ENCODE results near the gene GPNMB. TPM values are rescaled to one million over a fixed set of nuclear protein-coding genes. Genes with fewer than 3 reads are reported as not detected.

Gene GPNMB
- total RNA-seq, 1 donor from 2014 or later: 183 TPM

DNA sequence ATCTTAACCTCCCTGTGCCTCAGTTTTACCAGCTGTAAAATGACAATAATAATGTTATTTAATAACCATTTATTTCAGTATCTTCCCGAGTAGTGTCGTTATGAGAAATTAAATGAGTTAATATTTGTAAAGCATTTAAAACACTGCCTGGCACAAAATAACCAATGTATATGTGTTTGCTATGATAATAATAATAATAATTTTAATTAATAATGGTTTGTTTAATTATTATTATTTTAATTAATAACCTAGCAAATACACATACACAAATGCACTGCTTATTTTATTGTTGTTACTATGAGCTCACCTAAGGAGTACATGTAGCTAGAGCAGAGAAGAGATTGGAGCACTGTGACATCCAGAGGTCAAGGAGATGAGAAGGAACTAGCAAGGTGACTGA, 18.2 kb upstream of the GPNMB start:
- DNase-seq (ENCODE audit: low spot score): no peak

DNA sequence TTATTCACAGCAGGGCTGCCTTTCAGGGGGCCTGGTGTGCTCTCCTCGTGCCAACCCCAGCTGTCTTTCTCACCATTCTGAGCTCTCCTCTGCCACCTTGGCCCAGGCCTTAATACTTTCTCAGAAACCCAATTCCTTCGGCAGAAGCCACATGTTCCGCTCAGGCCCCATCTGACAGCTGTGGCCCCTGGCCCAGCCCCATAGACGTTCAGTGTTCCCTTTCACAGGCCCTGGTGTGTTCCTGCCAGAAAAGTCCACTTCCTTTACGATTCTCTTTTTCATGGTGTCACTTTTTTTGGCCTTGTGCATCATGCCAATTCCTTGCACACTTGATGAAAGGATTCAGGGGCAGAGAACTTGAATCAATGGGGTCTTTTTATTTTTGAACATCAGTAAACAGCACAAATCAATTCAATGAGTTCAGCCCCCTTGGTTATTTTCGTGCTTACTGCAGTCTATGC, 15.9 kb upstream of the GPNMB start:
- no peak for DNase-seq (ENCODE audit: low spot score)

DNA sequence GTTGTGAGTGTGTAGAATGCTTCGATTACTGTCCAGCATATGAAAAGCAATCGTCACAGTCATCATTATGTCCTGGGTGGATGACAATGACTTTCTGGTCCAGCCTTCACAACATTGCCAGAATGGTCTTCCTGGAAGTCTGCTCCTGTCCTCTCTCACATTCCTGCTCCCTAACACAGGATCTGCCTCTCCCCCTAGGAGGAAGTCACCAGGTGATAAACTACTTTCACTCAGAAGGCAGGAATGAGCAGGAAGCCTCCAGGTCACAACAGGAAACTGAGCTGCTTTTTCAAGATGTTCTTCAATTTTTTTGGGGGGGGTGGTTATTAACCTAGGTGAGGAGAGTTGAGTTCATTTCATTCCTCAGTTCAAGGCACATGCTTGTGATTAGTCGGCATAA, 13.6 kb upstream of the GPNMB start:
- DNase-seq (ENCODE audit: low spot score): no peak

DNA sequence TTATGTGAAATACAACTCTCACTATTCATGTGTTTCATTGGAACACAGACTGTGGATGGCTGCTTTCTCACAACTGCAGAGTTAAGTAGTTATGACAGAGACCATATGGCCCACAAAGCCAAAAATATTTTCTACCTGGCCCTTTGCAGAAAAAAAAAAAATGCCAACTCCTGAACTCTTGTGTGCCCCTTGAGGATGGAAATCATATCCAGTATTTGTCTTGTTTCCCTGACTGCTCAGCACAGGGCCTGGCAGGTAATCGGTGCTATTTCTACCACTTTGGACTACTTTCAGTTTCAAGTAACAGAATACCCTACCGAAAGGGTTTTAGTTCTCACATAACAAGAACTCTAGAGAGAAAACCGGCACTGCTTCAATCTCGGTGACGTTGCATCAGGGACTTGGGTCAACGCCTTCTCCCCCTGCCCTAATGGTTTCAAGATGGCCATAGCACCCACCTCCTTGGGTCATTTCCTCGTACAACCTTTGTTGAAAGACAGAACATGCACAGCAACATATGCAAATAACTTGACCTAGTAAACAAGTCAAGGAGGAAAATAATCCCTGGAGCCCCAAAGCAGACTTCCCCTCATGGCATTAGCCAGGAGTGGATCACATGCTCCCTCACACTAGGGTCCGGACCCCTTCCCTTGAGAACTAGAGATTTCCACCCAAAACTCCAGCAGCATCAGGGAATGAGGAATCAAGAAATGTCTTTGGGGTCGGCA, 11.8 kb upstream of the GPNMB start:
- no peak for DNase-seq (ENCODE audit: low spot score)

DNA sequence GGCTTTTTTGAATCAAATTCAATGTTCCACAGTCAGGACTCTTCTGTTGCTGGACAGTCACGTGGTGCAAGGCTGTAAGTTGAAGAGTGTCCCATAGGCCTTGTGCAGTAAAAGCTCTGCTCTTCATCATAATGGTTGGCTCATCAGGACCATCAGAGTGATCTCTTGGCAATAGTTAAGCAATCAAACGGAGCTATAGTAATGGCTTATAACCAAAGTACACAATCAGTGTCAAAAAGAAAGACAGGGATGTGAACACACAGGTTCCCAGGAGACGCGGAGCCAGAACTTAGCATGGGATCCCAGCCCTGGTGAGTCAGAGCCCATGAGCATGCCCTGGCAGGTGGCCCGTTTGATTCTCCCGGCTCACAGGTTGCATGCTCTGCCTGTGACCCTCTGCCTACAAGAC, 10.8 kb upstream of the GPNMB start:
- no peak for DNase-seq (ENCODE audit: low spot score)

DNA sequence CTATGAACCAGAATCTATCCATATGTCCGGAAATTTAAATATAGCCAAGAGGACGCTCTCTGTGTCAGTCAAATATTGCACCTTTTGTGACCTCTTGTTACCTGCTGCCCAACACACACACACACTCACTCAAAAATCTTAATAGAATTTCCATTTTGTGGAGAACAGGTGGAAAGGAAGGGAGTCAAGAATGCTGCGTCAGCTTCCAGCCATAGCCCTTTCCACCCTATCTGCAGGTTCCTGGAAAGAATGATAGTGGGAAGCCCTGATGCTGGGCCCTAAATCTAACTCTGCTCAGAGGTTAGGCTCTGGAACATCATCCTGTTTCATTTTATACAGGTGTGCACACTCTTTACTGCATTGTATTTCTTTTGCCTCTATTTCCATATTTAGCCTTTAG, 9.6 kb upstream of the GPNMB start:
- DNase-seq (ENCODE audit: low spot score): no peak

DNA sequence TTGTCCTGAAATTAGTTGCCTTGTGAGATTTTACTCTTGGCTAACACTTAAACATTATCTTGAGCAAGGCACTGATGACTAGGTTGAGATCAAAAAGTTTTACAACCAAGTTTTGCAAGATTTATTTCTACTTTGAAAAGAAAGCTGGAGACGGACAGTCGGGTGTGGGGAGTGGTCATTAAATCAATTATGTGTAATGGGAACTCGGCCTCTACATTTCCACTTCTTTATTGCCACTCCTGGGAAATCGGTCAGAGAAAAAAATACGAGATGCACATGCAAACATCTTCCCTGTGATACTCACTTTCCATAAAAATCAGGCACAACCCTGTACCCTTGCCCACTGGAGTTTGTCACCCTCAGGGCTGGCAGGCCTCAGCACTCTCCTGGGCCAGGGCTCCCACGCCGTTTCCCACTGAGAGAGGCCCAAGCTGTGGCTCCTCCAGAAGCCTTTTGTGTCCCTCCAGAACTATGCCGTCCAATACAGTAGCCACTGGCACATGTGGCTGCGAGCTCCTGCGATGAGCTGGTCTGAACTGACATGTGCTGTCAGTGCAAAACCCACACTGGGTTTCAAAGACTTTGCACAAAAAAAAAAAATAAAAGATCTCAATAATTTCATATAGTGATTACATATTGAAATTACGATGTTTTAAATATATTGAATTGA, 7.5 kb upstream of the GPNMB start:
- DNase-seq (ENCODE audit: low spot score): no peak

DNA sequence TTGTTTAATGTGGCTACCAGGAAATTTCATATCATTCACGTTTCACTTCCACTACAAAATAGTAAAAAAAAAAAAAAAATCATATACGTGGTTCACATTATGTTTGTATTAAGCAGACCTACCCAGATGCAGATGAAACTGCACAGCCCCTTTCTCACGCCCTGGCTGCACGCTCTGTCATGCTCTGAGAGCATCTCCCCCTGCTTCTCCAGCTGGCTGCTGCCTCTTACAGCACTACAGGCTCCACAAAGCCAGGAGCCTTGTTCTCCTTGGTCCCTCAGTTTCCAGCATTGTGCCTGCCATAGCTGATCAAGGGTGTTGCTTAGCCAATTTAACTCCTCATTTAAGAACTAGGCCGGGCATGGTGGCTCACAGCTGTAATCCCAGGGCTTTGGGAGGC, 6.9 kb upstream of the GPNMB start:
- no peak for DNase-seq (ENCODE audit: low spot score)

DNA sequence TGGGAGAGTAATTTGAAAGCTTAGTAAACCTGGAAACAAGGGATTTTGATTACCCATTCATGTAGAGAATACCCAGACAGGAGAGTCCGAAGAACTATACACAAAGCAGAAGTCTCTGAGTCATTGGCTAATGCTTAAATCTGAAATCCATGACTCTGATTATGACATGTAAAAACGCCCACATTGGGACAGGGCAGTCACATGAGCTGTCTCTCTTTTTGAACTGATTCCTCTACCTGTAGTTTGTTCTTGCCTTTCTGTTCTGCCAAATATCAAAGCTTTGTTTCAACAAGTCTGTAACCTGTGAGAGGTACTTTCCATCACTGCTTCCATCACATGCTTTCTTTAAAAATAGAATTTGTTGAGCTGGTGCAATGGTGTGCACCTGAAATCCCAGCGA, 4.3 kb upstream of the GPNMB start:
- no peak for DNase-seq (ENCODE audit: low spot score)

DNA sequence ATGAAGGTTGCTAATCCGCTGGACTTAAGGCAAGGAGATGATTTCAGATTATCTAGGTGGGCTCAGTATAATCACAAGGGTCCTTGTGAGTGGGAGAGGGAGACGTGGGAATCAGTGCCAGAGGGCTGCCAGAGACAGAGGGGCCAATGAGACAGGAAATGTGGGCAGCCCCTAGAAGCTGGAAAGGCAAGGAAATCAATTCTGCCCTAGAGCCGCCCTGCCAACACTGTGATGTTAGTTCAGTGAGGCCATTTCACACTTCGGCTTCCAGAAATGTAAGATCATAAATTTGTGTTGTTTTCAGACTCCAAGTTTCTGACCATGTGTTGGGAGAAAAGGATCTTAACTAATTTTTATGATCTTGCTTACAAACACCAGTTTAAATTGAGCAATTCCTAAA, 3.6 kb upstream of the GPNMB start:
- no peak for DNase-seq (ENCODE audit: low spot score)

DNA sequence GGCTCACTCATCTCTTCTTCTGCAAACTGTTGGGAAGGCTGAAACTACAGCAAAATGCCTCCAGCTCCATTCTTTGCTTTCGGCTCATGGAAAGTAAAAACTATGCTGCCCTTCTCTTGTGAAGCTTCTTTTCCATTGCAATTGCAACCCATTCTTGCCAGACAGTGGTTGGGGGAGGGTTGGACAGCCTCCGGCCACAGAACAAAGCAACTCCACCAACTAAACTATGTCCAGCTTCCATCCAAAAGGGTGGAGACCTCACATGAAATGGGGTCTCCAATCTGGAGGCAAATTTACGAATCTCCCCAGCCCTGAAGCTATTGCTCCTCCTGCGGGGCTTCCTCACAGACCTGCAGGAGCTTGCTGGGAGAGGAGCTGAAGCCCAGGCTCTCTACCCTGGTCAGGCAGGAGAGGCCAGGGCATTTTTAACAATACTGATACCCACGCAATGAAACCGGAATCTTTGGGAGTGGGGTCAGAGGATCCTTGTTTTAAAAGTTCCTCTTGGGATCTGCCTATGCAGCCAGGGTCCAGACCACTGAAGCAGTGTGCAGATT, 549 bp downstream of the GPNMB start:
- DNase-seq (ENCODE audit: low spot score): no peak

DNA sequence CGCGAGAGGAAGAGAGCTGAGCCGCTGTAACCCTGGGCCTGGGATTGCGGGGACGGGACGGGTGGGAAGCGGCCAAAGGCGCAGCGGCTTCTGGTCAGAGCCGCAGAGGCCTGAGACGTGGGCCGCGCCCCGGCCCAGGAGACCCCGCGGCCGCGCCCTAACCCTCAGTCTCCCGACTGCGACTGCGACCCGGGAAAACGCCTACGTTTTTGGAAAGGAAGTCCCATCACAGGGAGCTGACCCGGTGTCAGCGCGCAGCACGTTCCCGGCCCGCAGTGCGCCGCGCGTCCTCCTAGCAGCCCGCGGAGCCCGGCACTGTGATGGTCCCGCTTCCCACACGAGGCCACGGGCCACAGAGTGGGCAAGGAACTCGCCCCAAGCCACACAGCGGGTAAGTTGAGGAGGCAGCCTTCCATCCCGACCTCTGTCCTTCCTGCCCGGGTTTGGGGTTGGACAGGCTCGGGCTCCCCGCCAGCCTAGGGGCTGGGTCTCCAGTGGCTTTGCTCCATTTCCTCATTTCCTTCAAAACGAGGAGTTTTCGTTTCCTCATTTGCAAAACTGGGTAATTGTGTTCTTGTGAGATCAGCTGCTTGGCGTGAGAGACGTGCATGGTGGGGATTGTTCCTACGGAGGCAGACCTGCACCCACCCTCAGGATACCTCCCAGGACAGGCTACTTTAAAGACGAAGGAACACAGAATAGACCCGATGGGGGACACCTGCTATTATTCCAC, 1.2 kb downstream of the GPNMB start:
- peak; percentile 91 for DNase-seq (ENCODE audit: low spot score)

DNA sequence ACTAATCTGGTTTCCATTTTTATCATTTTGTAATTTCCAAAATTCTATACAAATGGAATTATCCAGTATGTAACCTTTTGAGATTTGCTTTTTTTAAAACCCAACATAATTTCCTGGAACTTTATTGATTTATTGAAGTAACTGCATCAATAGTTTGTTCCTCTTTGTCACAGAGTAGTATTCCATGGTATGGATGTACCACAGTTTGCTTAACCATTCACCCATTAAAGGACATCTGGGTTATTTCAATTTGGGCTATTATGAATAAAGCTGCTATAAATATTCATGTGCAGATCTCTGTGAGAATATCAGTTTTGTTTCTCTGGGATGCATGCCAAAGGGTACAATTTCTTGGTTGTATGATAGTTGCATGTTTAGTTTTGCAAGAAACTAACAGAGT, 2.9 kb downstream of the GPNMB start:
- DNase-seq (ENCODE audit: low spot score): no peak

DNA sequence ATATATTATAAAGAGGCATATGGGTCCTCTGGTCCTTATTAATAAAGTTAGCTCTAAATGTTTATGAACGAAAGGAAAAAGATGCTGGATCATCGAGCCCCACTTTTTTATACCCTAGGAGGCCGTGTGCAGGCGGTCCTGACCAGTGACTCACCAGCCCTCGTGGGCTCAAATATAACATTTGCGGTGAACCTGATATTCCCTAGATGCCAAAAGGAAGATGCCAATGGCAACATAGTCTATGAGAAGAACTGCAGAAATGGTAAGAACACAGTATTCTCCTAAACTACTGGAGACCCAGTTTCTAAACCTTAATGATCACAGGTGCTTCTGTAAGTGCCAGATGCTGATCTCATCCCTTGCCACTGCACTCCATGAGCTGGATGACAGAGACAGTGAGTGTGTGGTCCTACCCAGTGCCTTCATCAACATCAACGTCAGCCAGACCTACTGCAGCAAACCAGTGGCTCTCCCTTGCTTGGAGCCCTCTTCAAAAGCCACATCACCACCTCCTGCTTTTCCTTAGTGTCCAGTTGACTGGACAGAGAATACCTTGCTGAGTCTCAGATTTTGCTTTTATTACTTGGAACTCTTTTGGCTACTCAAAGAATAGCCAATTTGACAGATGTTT, 7.6 kb downstream of the GPNMB start:
- DNase-seq (ENCODE audit: low spot score): no peak

DNA sequence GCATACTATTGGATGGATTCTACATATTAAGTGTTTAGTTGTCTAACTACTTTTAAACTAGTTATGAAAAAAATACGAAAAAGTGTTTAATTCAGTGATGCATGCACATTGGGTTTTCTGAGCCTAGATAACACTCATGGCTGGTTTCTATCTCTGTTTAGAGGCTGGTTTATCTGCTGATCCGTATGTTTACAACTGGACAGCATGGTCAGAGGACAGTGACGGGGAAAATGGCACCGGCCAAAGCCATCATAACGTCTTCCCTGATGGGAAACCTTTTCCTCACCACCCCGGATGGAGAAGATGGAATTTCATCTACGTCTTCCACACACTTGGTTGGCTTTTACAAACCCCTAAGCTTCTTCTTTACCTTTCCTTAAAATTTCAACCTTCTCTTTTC, 10.2 kb downstream of the GPNMB start:
- no peak for DNase-seq (ENCODE audit: low spot score)

DNA sequence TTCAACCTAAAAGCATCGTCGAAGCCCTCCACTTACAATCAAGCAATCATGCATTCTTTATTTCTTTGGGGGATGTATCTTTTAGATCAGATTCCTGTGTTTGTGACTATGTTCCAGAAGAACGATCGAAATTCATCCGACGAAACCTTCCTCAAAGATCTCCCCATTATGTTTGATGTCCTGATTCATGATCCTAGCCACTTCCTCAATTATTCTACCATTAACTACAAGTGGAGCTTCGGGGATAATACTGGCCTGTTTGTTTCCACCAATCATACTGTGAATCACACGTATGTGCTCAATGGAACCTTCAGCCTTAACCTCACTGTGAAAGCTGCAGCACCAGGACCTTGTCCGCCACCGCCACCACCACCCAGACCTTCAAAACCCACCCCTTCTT, 13.8 kb downstream of the GPNMB start:
- no peak for DNase-seq (ENCODE audit: low spot score)

DNA sequence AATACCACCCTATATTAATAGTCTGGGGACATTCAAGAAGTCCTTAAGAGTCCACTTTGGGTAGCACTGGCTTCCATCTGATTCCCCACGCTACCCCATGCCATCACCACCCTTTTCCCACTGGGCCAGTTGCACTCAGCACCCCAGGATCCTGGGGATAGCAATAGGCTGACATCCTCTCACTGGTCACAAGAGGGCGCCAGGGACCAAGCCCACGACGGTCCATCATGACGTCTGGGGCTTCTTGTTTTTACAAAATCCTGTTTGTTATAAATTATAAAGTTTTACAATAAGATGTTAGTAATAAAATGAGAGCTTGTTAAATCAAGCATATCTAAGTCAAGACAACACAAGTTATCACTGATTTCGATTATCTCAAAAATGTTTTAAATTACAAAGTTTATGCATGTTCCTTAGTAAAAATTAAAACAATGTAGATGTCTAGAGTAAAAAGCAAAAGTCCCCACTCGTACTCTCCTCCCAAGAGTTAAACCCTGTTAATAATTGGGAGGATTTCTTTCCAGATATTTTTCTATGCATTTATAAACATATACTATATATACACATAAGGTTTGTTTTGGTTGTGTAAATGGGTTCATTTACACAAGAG, 15.4 kb downstream of the GPNMB start:
- DNase-seq (ENCODE audit: low spot score): no peak

DNA sequence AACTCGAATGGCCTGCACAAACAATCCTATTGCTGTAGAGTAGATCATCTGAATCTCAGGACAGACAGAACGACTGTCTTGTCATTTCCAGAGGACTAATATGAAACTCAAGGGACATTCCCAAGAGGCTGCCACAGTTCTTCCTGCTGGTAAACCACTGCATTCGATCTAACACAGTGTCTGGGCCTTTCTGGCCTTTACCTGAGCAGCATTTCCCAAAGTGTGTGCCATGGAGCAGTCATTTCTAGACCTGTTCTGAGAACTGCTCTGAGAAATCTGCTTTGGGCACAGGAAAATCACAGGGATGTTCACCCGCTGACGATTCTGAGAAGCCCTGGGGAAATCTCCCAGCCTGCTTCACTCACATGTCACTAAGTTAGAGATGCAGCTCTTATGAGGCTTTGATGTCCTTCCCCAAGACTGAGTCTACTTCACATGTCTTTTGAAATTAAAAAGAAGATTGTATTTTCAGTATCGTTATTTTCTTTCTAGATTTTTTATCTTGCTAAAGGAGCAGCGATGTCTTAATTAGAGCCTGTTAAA, 18.4 kb downstream of the GPNMB start:
- DNase-seq (ENCODE audit: low spot score): no peak

DNA sequence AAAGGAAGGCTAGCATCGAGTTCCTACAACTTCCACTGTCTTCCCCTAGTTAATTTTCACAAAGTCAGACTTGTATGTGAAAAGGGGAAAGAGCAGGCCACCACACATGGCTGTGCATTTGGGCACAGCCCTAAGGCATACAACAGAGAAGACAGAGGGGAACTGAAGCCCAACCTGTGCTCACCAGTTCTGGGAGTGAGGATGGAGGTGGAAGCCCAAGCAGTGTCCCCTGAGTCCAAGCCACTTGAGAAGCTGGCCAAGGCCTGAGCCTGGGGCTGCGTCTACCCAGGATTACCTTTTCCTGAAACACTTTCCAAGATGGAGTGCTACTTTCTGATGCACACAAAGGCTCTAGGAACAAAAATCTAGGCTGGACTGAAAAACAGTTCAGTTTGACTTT, 20.3 kb downstream of the GPNMB start:
- DNase-seq (ENCODE audit: low spot score): no peak

DNA sequence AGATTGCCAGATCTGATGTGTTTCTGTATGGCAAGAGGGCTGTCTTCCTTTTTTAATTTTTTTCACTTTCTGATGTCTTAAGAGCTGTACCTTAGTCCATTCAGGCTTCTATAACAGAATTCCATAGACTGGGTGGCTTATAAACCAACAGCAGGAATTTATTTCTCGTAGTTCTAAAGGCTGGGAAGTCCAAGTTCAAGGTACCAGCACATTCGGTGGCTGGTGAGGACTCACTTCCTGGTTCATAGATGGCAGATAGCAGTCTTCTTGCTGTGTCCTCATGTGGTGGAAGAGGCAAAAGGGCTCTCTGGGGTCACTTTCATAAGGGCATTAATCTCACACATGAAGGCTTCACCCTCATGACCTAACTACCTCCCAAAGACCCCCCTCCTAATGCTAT, 20.8 kb downstream of the GPNMB start:
- no peak for DNase-seq (ENCODE audit: low spot score)

DNA sequence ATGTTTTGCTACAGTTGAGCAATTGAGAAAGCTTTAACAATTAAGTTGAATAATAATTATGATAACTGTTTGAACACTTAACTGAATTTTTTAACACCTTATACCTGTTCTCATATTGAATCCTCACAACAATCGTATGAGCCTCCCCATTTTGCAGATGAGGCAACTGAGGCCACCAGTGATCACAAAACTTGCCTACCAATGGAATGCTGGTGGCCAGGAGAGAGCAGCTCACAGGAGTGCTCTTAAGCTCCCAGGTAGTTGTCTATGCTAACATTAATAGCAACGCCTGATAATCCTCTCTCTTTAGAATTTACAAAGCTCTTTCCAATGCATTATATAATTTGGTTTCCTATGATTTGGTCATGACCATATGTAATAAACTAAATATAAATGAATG, 21.6 kb downstream of the GPNMB start:
- no peak for DNase-seq (ENCODE audit: low spot score)

All from mesenteric fat pad (tissue), 1 donor.